MCF 10A (cell line): ENCODE measurements around the gene P2RX6. TPM values are rescaled to one million over a fixed set of nuclear protein-coding genes. Genes with fewer than 3 reads are reported as not detected.

Source experiments
- BruUV-seq: library from RNA; stranded (reverse); fragments of 400-500 nt; replicated peaks from 2 replicates; lab custom pipeline; 2021; lab: Mats Ljungman, UMichigan
- CTCF ChIA-PET: fragments of 300-600 bp; sonication (Branson Sonifier 250); formaldehyde crosslinking; extraction: SDS; loops from one replicate; lab custom pipeline; 2021; ENCODE audit warnings: antibody characterized with exemption, inconsistent platforms; lab: Yijun Ruan, JAX
- POLR2A ChIA-PET: fragments of 300-600, 350-650 bp; sonication (Branson Sonifier 250); formaldehyde crosslinking; extraction: SDS; loops from one replicate; lab custom pipeline; 2020; ENCODE audit warnings: antibody characterized with exemption, inconsistent platforms; lab: Yijun Ruan, JAX
- DNase-seq: peaks from one replicate; pipeline ENCODE4 v3.0.0-alpha.2; 2018; ENCODE audit not compliant: unreplicated experiment
- H3K27ac Mint-ChIP-seq: one replicate; pipeline ENCODE4 v1.8.0; 2022; ENCODE audit warnings: mild to moderate bottlenecking, low read depth, mixed read lengths; ENCODE audit not compliant: unreplicated experiment
- H3K27me3 Mint-ChIP-seq: one replicate; pipeline ENCODE4 v1.8.0; 2022; ENCODE audit warnings: mixed read lengths; ENCODE audit not compliant: insufficient read depth, unreplicated experiment
- H3K36me3 Mint-ChIP-seq: one replicate; pipeline ENCODE4 v1.8.0; 2022; ENCODE audit warnings: mild to moderate bottlenecking, moderate library complexity, mixed read lengths; ENCODE audit not compliant: insufficient read depth, unreplicated experiment
- H3K4me1 Mint-ChIP-seq: one replicate; pipeline ENCODE4 v1.8.0; 2022; ENCODE audit warnings: mixed read lengths; ENCODE audit not compliant: insufficient read depth, unreplicated experiment
- H3K4me3 Mint-ChIP-seq: one replicate; pipeline ENCODE4 v1.8.0; 2022; ENCODE audit warnings: mild to moderate bottlenecking, moderate library complexity, mixed read lengths; ENCODE audit not compliant: unreplicated experiment
- H3K9me3 Mint-ChIP-seq: one replicate; pipeline ENCODE4 v1.8.0; 2022; ENCODE audit warnings: mixed read lengths; ENCODE audit not compliant: unreplicated experiment
- intact Hi-C: fragments of 100-400 bp; cut with micrococcal nuclease; formaldehyde crosslinking; loops from 2 replicates; pipeline ENCODE4 v1.14.1; 2022
- total RNA-seq: library from RNA; stranded (reverse); gene quantifications from 2 replicates; pipeline ENCODE4 v1.2.3, GENCODE V29; 2022
- TF ChIP-seq, protein P1 (sequence below): fragments of 200-600 bp; IDR thresholded peaks from one replicate; pipeline ENCODE4 v1.8.0; 2022; ENCODE audit warnings: antibody characterized with exemption, mild to moderate bottlenecking; ENCODE audit not compliant: unreplicated experiment

Gene P2RX6
- total RNA-seq, 1 experiment from 2014 or later = 0.19 TPM

DNA sequence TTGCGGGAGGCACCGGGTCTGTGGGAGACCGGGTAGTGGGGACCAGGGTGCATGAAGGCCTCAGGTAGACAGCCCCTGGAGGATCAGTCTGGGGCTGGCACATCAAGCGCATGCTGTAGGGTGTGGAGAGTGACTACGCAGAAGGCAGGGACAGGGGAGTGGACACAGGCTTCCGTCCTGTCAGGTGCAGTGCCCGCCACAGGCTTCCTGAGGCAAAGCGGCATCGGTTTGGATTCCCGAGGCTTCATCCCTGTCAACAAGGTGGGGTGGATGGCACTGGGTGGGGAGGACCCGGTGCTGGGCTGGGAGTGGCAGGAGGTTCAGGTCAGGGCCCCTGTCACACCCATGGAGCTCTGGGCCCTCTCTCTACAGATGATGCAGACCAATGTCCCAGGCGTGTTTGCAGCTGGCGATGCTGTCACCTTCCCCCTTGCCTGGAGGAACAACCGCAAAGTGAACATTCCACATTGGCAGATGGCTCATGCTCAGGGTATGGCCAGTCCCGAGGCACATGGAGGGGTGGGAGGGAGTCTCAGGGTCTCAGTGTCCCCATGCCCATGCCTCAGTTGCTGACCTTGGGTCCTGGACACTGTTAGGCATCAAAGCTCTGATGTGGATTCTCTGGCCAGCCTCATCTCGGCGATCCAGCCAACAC lies 37.3 kb upstream of the P2RX6 start:
- ChIA-PET CTCF (interaction anchor here (0.7 kb wide), 1 partner anchor 12 kb away, joined by 5 read pairs; no protein-coding TSS in a partner anchor), POLR2A (no interaction called here)
- no TSS peak for BruUV-seq
- Mint-ChIP-seq H3K27ac (no peak overlapping the region), H3K4me1 (no peaks in the 10 kb centered on the region), H3K9me3 (peaks cover 8% of the 10 kb centered on the region), H3K27me3 (no peaks in the 10 kb centered on the region), H3K36me3 (peaks cover 6% of the 10 kb centered on the region), H3K4me3 (no peak overlapping the region)
- TF ChIP-seq, protein P1, sequence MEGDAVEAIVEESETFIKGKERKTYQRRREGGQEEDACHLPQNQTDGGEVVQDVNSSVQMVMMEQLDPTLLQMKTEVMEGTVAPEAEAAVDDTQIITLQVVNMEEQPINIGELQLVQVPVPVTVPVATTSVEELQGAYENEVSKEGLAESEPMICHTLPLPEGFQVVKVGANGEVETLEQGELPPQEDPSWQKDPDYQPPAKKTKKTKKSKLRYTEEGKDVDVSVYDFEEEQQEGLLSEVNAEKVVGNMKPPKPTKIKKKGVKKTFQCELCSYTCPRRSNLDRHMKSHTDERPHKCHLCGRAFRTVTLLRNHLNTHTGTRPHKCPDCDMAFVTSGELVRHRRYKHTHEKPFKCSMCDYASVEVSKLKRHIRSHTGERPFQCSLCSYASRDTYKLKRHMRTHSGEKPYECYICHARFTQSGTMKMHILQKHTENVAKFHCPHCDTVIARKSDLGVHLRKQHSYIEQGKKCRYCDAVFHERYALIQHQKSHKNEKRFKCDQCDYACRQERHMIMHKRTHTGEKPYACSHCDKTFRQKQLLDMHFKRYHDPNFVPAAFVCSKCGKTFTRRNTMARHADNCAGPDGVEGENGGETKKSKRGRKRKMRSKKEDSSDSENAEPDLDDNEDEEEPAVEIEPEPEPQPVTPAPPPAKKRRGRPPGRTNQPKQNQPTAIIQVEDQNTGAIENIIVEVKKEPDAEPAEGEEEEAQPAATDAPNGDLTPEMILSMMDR = no peak
- intact Hi-C loops = no loop called here
- no peak for DNase-seq

DNA sequence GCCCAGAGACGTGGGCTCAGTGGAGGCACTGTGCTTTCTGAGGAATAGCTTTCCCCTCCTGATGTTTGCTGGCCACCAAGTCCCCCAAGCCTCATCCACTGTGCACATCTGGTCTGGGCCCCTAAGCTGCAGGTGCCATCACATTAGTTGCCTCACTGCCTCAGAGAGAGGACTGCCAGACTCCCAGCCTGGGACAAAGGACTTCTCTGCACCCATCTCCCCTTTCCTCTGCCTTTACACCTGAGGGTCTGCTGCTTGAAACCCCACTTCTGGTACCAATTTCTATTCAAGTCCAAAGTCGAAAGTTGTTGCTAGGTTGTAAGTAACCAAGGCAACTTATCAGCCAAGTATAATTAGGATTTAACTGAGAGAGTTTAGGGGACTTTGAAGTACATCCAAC lies 36.5 kb upstream of the P2RX6 start:
- no peaks in the 10 kb centered on the region for H3K4me1 Mint-ChIP-seq
- H3K4me3 Mint-ChIP-seq = no peak overlapping the region
- TF ChIP-seq, protein P1 = no peak
- peaks cover 6% of the 10 kb centered on the region for H3K36me3 Mint-ChIP-seq
- intact Hi-C loops = no loop called here
- CTCF ChIA-PET = no interaction called here
- peaks cover 8% of the 10 kb centered on the region for H3K9me3 Mint-ChIP-seq
- no peaks in the 10 kb centered on the region for H3K27me3 Mint-ChIP-seq
- POLR2A ChIA-PET = no interaction called here
- BruUV-seq = no TSS peak
- no peak overlapping the region for H3K27ac Mint-ChIP-seq
- DNase-seq = no peak

DNA sequence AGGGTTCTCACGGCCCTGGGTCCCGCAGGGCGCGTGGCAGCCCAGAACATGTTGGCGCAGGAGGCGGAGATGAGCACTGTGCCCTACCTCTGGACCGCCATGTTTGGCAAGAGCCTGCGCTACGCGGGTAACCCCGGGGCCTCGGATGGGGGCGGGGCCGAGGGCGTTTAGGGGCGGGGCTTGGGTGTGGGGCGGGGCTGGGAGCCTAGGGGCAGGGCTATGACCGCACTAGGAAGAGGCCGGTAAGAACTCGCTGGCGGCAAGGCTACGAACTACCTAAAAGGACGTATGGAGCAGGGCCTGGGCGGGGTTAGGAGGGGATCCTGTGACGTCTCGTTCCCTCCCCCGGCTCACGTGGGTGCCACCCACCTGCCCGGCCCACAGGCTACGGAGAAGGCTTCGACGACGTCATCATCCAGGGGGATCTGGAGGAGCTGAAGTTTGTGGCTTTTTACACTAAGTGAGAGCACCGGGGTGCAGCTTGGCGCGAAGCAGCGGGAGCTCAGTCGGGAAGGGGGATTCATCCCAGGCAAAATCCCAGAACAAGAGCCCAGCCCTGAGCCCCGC lies 35.6 kb upstream of the P2RX6 start:
- POLR2A ChIA-PET = interaction anchor here (0.7 to 3.4 kb wide), 2 partner anchors 21 to 24 kb away, joined by 3 to 24 read pairs; partner anchors contain the start of gene THAP7
- CTCF ChIA-PET = no interaction called here
- Mint-ChIP-seq H3K27ac (no peak overlapping the region), H3K36me3 (peaks cover 6% of the 10 kb centered on the region), H3K27me3 (no peaks in the 10 kb centered on the region), H3K9me3 (peaks cover 8% of the 10 kb centered on the region), H3K4me1 (peaks cover 8% of the 10 kb centered on the region), H3K4me3 (no peak overlapping the region)
- DNase-seq = no peak
- intact Hi-C loops = no loop called here
- no TSS peak for BruUV-seq
- TF ChIP-seq, protein P1 = no peak

GRCh38 chr22:20979940-20980453 lies 35.0 kb upstream of the P2RX6 start:
- no peak for DNase-seq
- no peak overlapping the region for H3K27ac Mint-ChIP-seq
- intact Hi-C loops = no loop called here

More at GRCh38 chr22:20979940-20980453, 35.0 kb upstream of the P2RX6 start:
- Mint-ChIP-seq H3K4me1 (peaks cover 8% of the 10 kb centered on the region), H3K27me3 (no peaks in the 10 kb centered on the region), H3K9me3 (peaks cover 8% of the 10 kb centered on the region), H3K4me3 (no peak overlapping the region), H3K36me3 (peaks cover 7% of the 10 kb centered on the region)
- TF ChIP-seq, protein P1 = no peak
- ChIA-PET CTCF (no interaction called here), POLR2A (interaction anchor here (0.7 to 3.4 kb wide), 3 partner anchors 20 to 23 kb away, joined by 3 to 24 read pairs (median 4); partner anchors contain the start of gene THAP7)
- no TSS peak for BruUV-seq
